ENCODE data around the gene COL5A1. TPM values are rescaled to one million over a fixed set of nuclear protein-coding genes. Genes with fewer than 3 reads are reported as not detected.

The COL5A1 gene
- total RNA-seq, 2 donors from 2014 or later: 10.9 to 22.0 TPM

DNA sequence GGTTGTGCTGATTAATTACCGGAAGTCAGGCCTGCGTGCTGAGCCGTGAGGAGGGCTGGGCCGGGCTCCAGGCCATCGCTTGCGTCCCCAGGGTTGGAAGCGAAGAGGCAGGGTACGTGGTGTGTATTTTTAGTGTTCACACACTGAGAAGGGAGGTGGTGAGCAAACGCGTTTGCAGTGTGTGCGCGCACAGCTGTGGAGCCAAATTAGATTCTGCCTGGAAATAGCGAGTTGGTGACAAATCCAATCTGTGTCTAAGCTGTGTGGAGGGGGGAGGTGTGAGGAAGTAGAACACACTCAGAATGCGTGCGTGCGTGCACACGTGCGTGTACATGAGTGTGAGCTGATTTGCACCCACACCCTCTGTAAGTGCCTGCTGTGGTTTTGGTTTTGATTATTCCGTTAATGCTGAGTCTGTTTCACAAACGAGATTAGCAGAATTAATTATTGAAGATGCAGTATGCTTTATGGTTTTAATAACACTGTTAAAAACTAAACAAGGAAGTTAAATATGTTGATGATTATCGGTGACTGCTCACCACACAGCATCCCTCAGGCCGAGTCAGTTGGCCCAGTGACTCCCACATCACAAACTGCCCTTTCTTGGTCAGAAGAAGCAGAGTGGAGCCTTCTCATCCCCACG lies 127.2 kb downstream of the COL5A1 start:
- no peaks in the 10 kb centered on the region for H3K27me3 ChIP-seq
- DNase-seq (ENCODE audit: low spot score): peak; percentile 72
- peaks cover 0 to 10% of the 10 kb centered on the region in 2 donors for H3K4me1 ChIP-seq
- H3K36me3 ChIP-seq: no peaks in the 10 kb centered on the region
- no peak for TF ChIP-seq CTCF (IDR thresholded peaks at IDR 0.05)
- peak overlapping the region; percentile 43 to 62 for H3K27ac ChIP-seq
- H3K4me3 ChIP-seq: no peak overlapping the region
- H3K9me3 ChIP-seq: no peaks in the 10 kb centered on the region

DNA sequence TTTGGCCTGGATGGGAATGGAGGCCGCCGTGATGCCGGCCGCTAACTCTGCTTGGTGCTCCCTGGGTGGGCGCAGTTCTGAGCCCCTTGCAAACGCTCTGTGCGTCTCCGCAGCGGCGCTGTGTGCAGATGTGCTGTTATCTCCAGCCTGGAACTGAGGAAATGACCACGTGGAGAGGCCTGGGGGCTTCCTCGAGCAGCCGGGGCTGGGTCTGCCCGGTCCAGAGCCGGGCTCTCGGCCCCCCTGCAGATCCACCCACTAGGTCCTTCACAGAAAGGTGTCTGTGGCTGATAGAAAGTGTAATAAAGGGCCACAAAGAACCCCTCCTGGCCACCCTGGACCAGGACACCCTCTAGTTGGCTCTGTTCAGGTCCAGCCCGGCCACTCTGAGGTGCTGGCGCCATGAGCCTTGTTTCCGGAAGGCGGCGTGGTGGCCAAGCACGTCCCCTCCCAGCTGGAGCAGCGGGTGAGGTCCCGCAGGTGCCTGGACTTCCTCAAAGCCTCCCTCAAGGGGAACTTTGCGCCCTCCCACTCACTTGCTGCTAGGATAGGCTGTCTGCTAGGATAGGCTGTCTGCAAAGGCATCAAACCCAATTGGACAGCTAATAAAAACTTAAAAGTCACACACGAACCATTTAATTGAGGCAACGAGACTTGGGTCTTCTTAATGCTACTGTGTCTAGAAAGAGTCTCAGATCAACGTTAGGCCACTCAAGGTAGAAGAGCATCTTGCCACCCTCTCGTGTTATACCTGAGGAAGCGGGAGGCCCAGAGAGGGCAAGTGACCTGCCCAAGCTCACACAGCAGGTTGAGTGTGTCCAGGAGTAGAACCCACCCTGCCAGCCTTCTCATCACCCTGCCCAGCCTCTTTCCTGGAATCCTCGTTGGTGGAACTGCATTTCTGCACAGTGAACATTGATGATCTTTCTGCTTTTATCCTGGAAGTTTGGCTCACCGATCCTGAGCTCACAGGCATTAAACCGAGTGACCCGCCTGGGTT lies 129.7 kb downstream of the COL5A1 start:
- Histone ChIP-seq H3K9me3 (no peaks in the 10 kb centered on the region), H3K27me3 (no peaks in the 10 kb centered on the region), H3K4me3 (no peak overlapping the region), H3K36me3 (no peaks in the 10 kb centered on the region), H3K4me1 (peaks cover 0 to 15% of the 10 kb centered on the region in 2 donors), H3K27ac (no peak overlapping the region)
- DNase-seq (ENCODE audit: low spot score): no peak
- TF ChIP-seq CTCF (IDR thresholded peaks at IDR 0.05): no peak

GRCh38 chr9:134772331-134772730 lies 130.7 kb downstream of the COL5A1 start:
- peaks cover 0 to 15% of the 10 kb centered on the region in 2 donors for H3K4me1 ChIP-seq
- no peaks in the 10 kb centered on the region for H3K36me3 ChIP-seq
- H3K27ac ChIP-seq: no peak overlapping the region
- no peak for TF ChIP-seq CTCF (IDR thresholded peaks at IDR 0.05)
- H3K27me3 ChIP-seq: no peaks in the 10 kb centered on the region
- no peaks in the 10 kb centered on the region for H3K9me3 ChIP-seq
- no peak for DNase-seq (ENCODE audit: low spot score)
- no peak overlapping the region for H3K4me3 ChIP-seq

DNA sequence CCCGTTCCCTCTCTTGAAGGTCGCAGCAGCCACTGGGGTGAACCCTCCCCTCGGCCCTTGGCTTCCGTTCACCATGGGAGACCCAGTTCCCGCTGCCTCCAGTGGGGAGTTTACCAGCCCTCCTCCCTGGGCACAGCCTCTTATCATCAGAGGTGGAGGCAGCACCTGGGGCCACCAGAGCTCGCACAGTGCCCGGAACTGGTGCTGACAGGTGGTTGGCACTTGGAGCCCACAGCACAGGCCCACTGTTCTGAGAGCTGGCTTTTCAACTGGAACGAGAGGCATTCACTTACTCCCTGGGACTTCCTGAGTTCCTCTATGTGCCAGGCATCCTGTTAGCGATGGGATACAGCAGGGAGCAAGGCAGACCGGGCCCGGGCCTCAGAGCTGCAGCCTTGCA lies 132.2 kb downstream of the COL5A1 start:
- H3K27me3 ChIP-seq: no peaks in the 10 kb centered on the region
- peaks cover 0 to 20% of the 10 kb centered on the region in 2 donors for H3K4me1 ChIP-seq
- no peaks in the 10 kb centered on the region for H3K9me3 ChIP-seq
- H3K4me3 ChIP-seq: no peak overlapping the region
- no peak overlapping the region for H3K27ac ChIP-seq
- no peaks in the 10 kb centered on the region for H3K36me3 ChIP-seq
- TF ChIP-seq CTCF (IDR thresholded peaks at IDR 0.05): no peak
- DNase-seq (ENCODE audit: low spot score): no peak

DNA sequence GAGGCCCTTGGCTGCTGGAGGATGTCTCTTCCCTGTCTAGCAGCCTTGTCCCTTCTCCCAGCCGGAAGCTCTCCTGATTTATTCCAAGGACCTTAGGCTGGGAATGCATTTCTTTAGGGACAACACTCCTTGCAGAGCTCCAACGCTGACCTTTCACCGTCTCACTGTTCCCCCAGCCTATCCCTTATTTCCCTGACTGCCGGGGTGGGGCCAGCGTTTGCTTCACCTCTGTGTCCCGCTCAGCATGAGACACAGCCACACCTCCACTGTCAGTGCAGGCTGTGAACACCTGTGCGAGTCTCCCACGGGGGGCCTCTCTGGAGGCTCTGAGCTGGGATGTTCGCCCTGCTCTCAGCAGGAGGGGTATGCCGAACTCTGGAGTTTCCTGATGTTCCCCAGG lies 132.8 kb downstream of the COL5A1 start:
- Histone ChIP-seq H3K36me3 (no peaks in the 10 kb centered on the region), H3K27me3 (no peaks in the 10 kb centered on the region), H3K27ac (no peak overlapping the region), H3K4me1 (peaks cover 0 to 25% of the 10 kb centered on the region in 2 donors), H3K4me3 (no peak overlapping the region), H3K9me3 (no peaks in the 10 kb centered on the region)
- TF ChIP-seq CTCF (IDR thresholded peaks at IDR 0.05): no peak
- DNase-seq (ENCODE audit: low spot score): no peak

Measured in right atrium auricular region (tissue), 2 donors.